DOHH2 (cell line): ENCODE results near the gene SLC39A11.

ENCODE experiments used
- H3F3A ChIP-seq: fragments of 200-600 bp; sonication (generic), shearing (Covaris generic); 2 replicates; pipeline ENCODE4 v1.6.0; 2016; ENCODE audit warnings: antibody characterized with exemption, mild to moderate bottlenecking; ENCODE audit not compliant: control insufficient read depth, insufficient read depth
- H3K27ac ChIP-seq: fragments of 200-600 bp; sonication (generic); 2 replicates; pipeline ENCODE4 v1.5.1; 2014; ENCODE audit warnings: low read depth, mild to moderate bottlenecking, low read length, moderate library complexity
- H3K27me3 ChIP-seq: fragments of 200-600 bp; sonication (generic); 2 replicates; pipeline ENCODE4 v1.6.1; 2014; ENCODE audit warnings: mild to moderate bottlenecking, low read length, mixed read lengths; ENCODE audit not compliant: control insufficient read depth
- H3K36me3 ChIP-seq: fragments of 200-600 bp; sonication (generic); 2 replicates; pipeline ENCODE4 v1.6.1; 2014; ENCODE audit warnings: mild to moderate bottlenecking, low read length, moderate library complexity, mixed read lengths; ENCODE audit not compliant: control insufficient read depth
- H3K4me1 ChIP-seq: fragments of 200-600 bp; sonication (generic); 2 replicates; pipeline ENCODE4 v1.6.1; 2014; ENCODE audit warnings: mild to moderate bottlenecking, low read length, mixed read lengths; ENCODE audit not compliant: control insufficient read depth
- H3K4me2 ChIP-seq: fragments of 200-600 bp; sonication (generic); 2 replicates; pipeline ENCODE4 v1.6.0; 2014; ENCODE audit warnings: mild to moderate bottlenecking, low read length, moderate library complexity
- H3K4me3 ChIP-seq: fragments of 200-600 bp; sonication (generic); 2 replicates; pipeline ENCODE4 v1.5.1; 2014; ENCODE audit warnings: mild to moderate bottlenecking, low read length, mixed read lengths
- H3K79me2 ChIP-seq: fragments of 200-600 bp; sonication (generic); 2 replicates; pipeline ENCODE4 v1.6.1; 2014; ENCODE audit warnings: mild to moderate bottlenecking, low read length, mixed read lengths; ENCODE audit not compliant: control insufficient read depth
- H3K9me2 ChIP-seq: fragments of 200-600 bp; sonication (generic); replicated peaks from 2 replicates; pipeline ENCODE4 v1.6.1; 2014; ENCODE audit warnings: mild to moderate bottlenecking, low read length, mixed read lengths; ENCODE audit not compliant: control insufficient read depth
- H3K9me3 ChIP-seq: fragments of 200-600 bp; sonication (generic); 2 replicates; pipeline ENCODE4 v1.6.1; 2014; ENCODE audit warnings: antibody characterized with exemption, low read length, mixed read lengths; ENCODE audit not compliant: control insufficient read depth, insufficient read depth
- H4K20me1 ChIP-seq: fragments of 200-600 bp; sonication (generic); 2 replicates; pipeline ENCODE4 v1.6.0; 2014; ENCODE audit warnings: low read depth, mild to moderate bottlenecking, antibody characterized with exemption, low read length, moderate library complexity; ENCODE audit not compliant: control insufficient read depth, insufficient read depth
- CTCF ChIP-seq: fragments of 200-600 bp; sonication (generic); IDR thresholded peaks from one replicate; pipeline ENCODE4 v1.5.1; 2014; ENCODE audit warnings: antibody characterized with exemption, mild to moderate bottlenecking, low read depth, low read length; ENCODE audit not compliant: poor library complexity, severe bottlenecking
- EZH2phosphoT487 ChIP-seq: fragments of 200-600 bp; sonication (generic); IDR thresholded peaks from 2 replicates; pipeline ENCODE4 v1.6.1; 2017; ENCODE audit warnings: borderline replicate concordance, mild to moderate bottlenecking, antibody characterized with exemption, low read length, moderate library complexity, mixed read lengths

The SLC39A11 gene

GRCh38 chr17:72935984-72936383 lies 156.5 kb downstream of the SLC39A11 start:
- no peaks in the 10 kb centered on the region for H3K79me2 ChIP-seq
- H3K4me2 ChIP-seq: no peak overlapping the region
- H3K9me3 ChIP-seq: no peaks in the 10 kb centered on the region
- no peak overlapping the region for H3K27ac ChIP-seq
- no peaks in the 10 kb centered on the region for H3K9me2 ChIP-seq
- no peaks in the 10 kb centered on the region for H3K36me3 ChIP-seq
- H3K4me1 ChIP-seq: no peaks in the 10 kb centered on the region
- no peak overlapping the region for H3K4me3 ChIP-seq
- H3K27me3 ChIP-seq: no peaks in the 10 kb centered on the region
- no peaks in the 10 kb centered on the region for H3F3A ChIP-seq
- TF ChIP-seq EZH2phosphoT487: no peak
- no peak for TF ChIP-seq CTCF
- H4K20me1 ChIP-seq: no peaks in the 10 kb centered on the region

- H3K27me3 ChIP-seq: no peaks in the 10 kb centered on the region
- no peak overlapping the region for H3K4me2 ChIP-seq
- no peaks in the 10 kb centered on the region for H3K4me1 ChIP-seq
- H3K79me2 ChIP-seq: no peaks in the 10 kb centered on the region
- H3K4me3 ChIP-seq: no peak overlapping the region
- no peak for TF ChIP-seq EZH2phosphoT487
- no peak for TF ChIP-seq CTCF
- no peak overlapping the region for H3K27ac ChIP-seq
- no peaks in the 10 kb centered on the region for H3K36me3 ChIP-seq
- no peaks in the 10 kb centered on the region for H3F3A ChIP-seq
- H3K9me3 ChIP-seq: no peaks in the 10 kb centered on the region
- H4K20me1 ChIP-seq: no peaks in the 10 kb centered on the region
- no peaks in the 10 kb centered on the region for H3K9me2 ChIP-seq
Observed at GRCh38 chr17:72934927-72935326, 157.6 kb downstream of the SLC39A11 start.

DNA sequence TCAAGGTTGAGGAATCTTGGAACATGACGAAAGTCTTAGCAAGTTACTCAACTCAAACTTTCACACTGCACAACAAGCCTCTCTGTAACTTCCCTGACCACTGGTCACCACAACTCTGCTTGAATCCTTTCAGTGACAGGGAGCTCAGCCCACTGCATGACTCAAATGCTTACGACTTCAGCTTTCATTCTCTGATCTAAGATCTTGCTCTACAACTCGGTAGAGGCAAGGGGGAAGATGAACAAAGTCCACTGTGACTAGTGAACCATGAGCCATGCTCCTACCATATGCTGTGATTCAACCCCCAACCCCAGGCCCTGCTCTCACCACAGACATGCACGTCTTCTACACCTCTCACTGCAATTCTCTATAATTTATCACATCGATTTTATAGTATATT lies 160.9 kb downstream of the SLC39A11 start:
- no peak overlapping the region for H3K4me3 ChIP-seq
- H3F3A ChIP-seq: no peaks in the 10 kb centered on the region
- no peaks in the 10 kb centered on the region for H3K9me2 ChIP-seq
- H3K9me3 ChIP-seq: no peaks in the 10 kb centered on the region
- H3K4me1 ChIP-seq: no peaks in the 10 kb centered on the region
- H3K79me2 ChIP-seq: no peaks in the 10 kb centered on the region
- no peaks in the 10 kb centered on the region for H3K36me3 ChIP-seq
- H3K27ac ChIP-seq: no peak overlapping the region
- H4K20me1 ChIP-seq: no peaks in the 10 kb centered on the region
- H3K27me3 ChIP-seq: no peaks in the 10 kb centered on the region
- no peak for TF ChIP-seq CTCF
- TF ChIP-seq EZH2phosphoT487: no peak
- no peak overlapping the region for H3K4me2 ChIP-seq

DNA sequence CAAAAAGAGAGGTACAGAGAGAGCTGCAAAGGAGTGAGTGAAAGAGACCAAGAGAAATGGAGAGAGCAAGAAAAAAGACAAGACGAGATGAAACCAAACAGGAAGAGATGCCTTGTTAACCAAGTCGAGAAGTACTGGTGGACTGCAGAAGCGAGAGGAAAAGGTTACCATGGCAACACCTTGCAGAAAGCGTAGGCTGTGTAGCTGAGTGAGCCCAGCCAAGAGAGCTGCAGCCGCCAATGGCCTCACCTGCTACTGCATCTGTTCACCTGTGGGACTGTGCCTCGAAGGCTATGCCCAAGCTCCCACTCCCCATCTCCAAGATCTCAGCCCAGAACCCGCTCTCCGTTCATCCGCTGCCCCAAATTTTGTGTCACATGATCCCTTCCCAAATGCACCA lies 161.3 kb downstream of the SLC39A11 start:
- no peaks in the 10 kb centered on the region for H3K36me3 ChIP-seq
- no peak for TF ChIP-seq CTCF
- TF ChIP-seq EZH2phosphoT487: no peak
- no peak overlapping the region for H3K27ac ChIP-seq
- H3K27me3 ChIP-seq: no peaks in the 10 kb centered on the region
- no peaks in the 10 kb centered on the region for H3K79me2 ChIP-seq
- H3K9me2 ChIP-seq: no peaks in the 10 kb centered on the region
- no peaks in the 10 kb centered on the region for H3K4me1 ChIP-seq
- no peaks in the 10 kb centered on the region for H4K20me1 ChIP-seq
- no peaks in the 10 kb centered on the region for H3F3A ChIP-seq
- no peak overlapping the region for H3K4me2 ChIP-seq
- H3K9me3 ChIP-seq: no peaks in the 10 kb centered on the region
- no peak overlapping the region for H3K4me3 ChIP-seq
